Measurements from ENCODE around the gene SERP2.

Gene SERP2

DNA sequence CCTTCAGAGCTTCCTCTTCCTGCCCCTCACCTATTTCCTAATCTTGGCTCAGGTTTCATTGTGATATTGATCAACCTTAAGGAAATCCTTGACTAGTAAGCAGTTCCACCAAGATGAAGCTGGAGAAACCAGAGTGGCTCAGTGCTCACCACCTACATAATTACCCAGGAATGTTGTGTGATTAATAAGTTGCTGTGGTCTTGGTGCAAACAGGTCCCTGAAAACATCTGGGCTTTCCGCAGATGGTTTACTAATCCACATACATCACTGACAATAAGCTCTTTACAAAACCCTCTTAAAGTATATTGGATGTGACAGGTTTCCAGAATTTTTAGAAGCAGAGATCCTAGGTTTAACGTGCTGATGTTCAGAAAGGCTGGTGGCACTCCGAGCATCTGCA is 8.6 kb upstream of the SERP2 start:
- DNase-seq (ENCODE audit: low read depth) = no peak
- no peak overlapping the region for H3K4me3 ChIP-seq (ENCODE audit: low read depth, low read length)
- TF ChIP-seq, protein P1, sequence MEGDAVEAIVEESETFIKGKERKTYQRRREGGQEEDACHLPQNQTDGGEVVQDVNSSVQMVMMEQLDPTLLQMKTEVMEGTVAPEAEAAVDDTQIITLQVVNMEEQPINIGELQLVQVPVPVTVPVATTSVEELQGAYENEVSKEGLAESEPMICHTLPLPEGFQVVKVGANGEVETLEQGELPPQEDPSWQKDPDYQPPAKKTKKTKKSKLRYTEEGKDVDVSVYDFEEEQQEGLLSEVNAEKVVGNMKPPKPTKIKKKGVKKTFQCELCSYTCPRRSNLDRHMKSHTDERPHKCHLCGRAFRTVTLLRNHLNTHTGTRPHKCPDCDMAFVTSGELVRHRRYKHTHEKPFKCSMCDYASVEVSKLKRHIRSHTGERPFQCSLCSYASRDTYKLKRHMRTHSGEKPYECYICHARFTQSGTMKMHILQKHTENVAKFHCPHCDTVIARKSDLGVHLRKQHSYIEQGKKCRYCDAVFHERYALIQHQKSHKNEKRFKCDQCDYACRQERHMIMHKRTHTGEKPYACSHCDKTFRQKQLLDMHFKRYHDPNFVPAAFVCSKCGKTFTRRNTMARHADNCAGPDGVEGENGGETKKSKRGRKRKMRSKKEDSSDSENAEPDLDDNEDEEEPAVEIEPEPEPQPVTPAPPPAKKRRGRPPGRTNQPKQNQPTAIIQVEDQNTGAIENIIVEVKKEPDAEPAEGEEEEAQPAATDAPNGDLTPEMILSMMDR (IDR thresholded peaks at IDR 0.05; ENCODE audit: insufficient read depth, low read depth, low read length, missing control alignments) = no peak

DNA sequence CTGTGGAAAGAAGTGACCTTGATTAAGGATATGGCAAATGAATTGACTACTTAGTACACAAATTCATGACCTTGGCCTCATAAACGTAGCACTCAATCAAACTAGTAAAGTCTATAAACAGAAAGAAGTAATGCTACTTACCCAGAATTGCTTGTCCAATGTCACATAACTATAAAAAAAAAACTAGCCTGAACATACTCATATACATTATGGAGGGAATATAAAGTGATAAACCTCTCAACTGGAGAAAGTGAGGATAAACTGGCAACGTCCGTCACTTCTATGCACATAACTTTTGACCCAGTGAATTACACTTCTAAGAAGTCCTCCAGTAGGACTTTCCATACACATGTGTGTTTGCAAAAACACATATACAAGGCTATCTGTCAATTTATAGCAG is 7.7 kb upstream of the SERP2 start:
- TF ChIP-seq, protein P1 (IDR thresholded peaks at IDR 0.05; ENCODE audit: insufficient read depth, low read depth, low read length, missing control alignments) = no peak
- H3K4me3 ChIP-seq (ENCODE audit: low read depth, low read length) = no peak overlapping the region

GRCh38 chr13:44368062-44368591 is 5.5 kb upstream of the SERP2 start:
- TF ChIP-seq, protein P1 (IDR thresholded peaks at IDR 0.05; ENCODE audit: insufficient read depth, low read depth, low read length, missing control alignments) = no peak
- no peak for DNase-seq (ENCODE audit: low read depth)

More for the DNA sequence above, 7.7 kb upstream of the SERP2 start:
- no peak for DNase-seq (ENCODE audit: low read depth)

DNA sequence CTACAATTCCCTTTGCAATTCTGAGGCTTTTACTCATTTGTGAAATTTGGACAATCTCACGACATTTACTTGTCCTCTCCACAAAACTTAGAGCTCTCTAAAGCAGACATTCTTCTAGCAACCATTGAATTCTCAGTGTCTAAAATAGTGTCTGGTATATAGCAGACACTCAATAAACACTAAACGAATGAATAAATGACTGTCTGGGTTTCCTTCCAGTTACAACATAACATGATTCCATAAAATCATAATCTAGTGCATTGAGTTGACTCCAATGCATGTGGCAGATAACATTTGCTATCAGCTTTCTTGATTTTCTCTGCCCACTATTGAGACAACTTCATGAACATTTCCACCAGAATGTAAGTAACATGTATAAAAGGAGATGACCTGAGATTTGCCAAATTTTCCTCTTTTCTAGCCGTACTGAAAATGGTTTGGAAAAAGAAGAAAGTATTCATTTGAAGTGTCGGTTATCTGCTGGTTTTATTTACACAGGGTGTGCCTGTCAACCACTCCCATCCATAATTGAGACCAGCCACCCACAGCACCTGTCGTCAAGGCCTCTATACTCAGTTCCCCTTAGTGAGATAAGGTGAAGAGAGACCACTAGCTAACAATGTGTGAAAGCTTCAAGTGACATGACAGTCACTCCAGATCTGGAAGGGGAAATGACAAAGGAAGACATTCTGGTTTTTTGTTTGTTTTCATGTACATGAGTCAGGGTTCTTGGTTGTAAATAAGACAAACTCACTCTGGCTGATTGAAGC is 4.8 kb upstream of the SERP2 start:
- no peak overlapping the region for H3K4me3 ChIP-seq (ENCODE audit: low read depth, low read length)
- TF ChIP-seq, protein P1 (IDR thresholded peaks at IDR 0.05; ENCODE audit: insufficient read depth, low read depth, low read length, missing control alignments) = no peak
- no peak for DNase-seq (ENCODE audit: low read depth)

More at GRCh38 chr13:44368062-44368591, 5.5 kb upstream of the SERP2 start:
- no peak overlapping the region for H3K4me3 ChIP-seq (ENCODE audit: low read depth, low read length)

- H3K4me3 ChIP-seq (ENCODE audit: low read depth, low read length) = no peak overlapping the region
- TF ChIP-seq, protein P1 (IDR thresholded peaks at IDR 0.05; ENCODE audit: insufficient read depth, low read depth, low read length, missing control alignments) = no peak
- no peak for DNase-seq (ENCODE audit: low read depth)
These were observed 2.2 kb upstream of the SERP2 start for GRCh38 chr13:44371421-44371820.

GRCh38 chr13:44373247-44373600 is 400 bp upstream of the SERP2 start:
- DNase-seq (ENCODE audit: low read depth) = no peak
- H3K4me3 ChIP-seq (ENCODE audit: low read depth, low read length) = no peak overlapping the region
- TF ChIP-seq, protein P1 (IDR thresholded peaks at IDR 0.05; ENCODE audit: insufficient read depth, low read depth, low read length, missing control alignments) = no peak

- no peak overlapping the region for H3K4me3 ChIP-seq (ENCODE audit: low read depth, low read length)
- no peak for DNase-seq (ENCODE audit: low read depth)
- TF ChIP-seq, protein P1 (IDR thresholded peaks at IDR 0.05; ENCODE audit: insufficient read depth, low read depth, low read length, missing control alignments) = no peak
These were observed 706 bp downstream of the SERP2 start for GRCh38 chr13:44374348-44374712.
